Esophagus squamous epithelium (tissue), 5 donors: ENCODE measurements around the gene ALDH1A2. TPM values are rescaled to one million over a fixed set of nuclear protein-coding genes. Genes with fewer than 3 reads are reported as not detected.

Experiments
- DNase-seq: peaks from one replicate; lab custom pipeline; 2025; lab: John Stamatoyannopoulos, UW
- H3K27ac ChIP-seq, 4 donors: fragments of 200-600 bp; sonication (generic); one replicate each; pipeline ENCODE4 v1.5.1; 2016 to 2019; ENCODE audit warnings: mild to moderate bottlenecking in 1 of 4
- H3K27me3 ChIP-seq, 4 donors: fragments of 200-600 bp; sonication (generic); 1 replicate in 3 of 4; 2 replicates in 1 of 4; pipeline versions ENCODE4 v1.5.1 to v1.6.0; 2017 to 2021; ENCODE audit warnings: antibody characterized with exemption in 1 of 4
- H3K36me3 ChIP-seq, 3 donors: fragments of 200-600 bp; sonication (generic); one replicate each; pipeline ENCODE4 v1.5.1; 2016 to 2019
- H3K4me1 ChIP-seq, 3 donors: fragments of 200-600 bp; sonication (generic); one replicate each; pipeline ENCODE4 v1.5.1; 2017 to 2019
- H3K4me3 ChIP-seq, 4 donors: fragments of 200-600 bp; sonication (generic); 1 replicate in 3 of 4; 2 replicates in 1 of 4; pipeline ENCODE4 v1.5.1; 2016 to 2019; ENCODE audit warnings: mild to moderate bottlenecking in 2 of 4, moderate library complexity in 1 of 4
- H3K9me3 ChIP-seq, 3 donors: fragments of 200-600 bp; sonication (generic); one replicate each; pipeline ENCODE4 v1.5.1; 2016 to 2019
- POLR2A ChIP-seq, 4 donors: fragments of 450-650 bp; IDR thresholded peaks; one replicate each; pipeline ENCODE4 v1.6.1; 2017; ENCODE audit warnings: antibody characterized with exemption in 4 of 4, mild to moderate bottlenecking in 4 of 4, moderate library complexity in 3 of 4
- WGBS, 2 donors: methylation state at CpG; one replicate each; pipeline ENCODE4 v1.1.5; 2018; 5-methylcytosine and 5-hydroxymethylcytosine counted together
- intact Hi-C: fragments of 100-400 bp; cut with DNase I; formaldehyde crosslinking; loops from one replicate; pipeline ENCODE4 v1.15.0; 2022
- total RNA-seq, 4 donors: library from RNA; depleted of rRNA; stranded (reverse); fragments of >200 nt; gene quantifications; one replicate each; pipeline ENCODE4 v1.1.0, GENCODE V29; 2016
- TF ChIP-seq, protein P1 (sequence below), 6 experiments: fragments of 450-650 bp in 4 of 6; fragments of 200-600 bp in 2 of 6; sonication (generic) in 2 of 6; IDR thresholded peaks; one replicate each; pipeline ENCODE4 v1.5.1; 2016 to 2019; ENCODE audit warnings: antibody characterized with exemption in 6 of 6, mild to moderate bottlenecking in 4 of 6, moderate library complexity in 4 of 6
- donor health status: DM: yes; HTN: yes; CAD: no.

ALDH1A2 gene
- total RNA-seq, 4 donors from 2014 or later: 0.19 to 3.4 (median 0.55) TPM

- TF ChIP-seq POLR2A (IDR thresholded peaks at IDR 0.05): no peak
- TF ChIP-seq, protein P1, sequence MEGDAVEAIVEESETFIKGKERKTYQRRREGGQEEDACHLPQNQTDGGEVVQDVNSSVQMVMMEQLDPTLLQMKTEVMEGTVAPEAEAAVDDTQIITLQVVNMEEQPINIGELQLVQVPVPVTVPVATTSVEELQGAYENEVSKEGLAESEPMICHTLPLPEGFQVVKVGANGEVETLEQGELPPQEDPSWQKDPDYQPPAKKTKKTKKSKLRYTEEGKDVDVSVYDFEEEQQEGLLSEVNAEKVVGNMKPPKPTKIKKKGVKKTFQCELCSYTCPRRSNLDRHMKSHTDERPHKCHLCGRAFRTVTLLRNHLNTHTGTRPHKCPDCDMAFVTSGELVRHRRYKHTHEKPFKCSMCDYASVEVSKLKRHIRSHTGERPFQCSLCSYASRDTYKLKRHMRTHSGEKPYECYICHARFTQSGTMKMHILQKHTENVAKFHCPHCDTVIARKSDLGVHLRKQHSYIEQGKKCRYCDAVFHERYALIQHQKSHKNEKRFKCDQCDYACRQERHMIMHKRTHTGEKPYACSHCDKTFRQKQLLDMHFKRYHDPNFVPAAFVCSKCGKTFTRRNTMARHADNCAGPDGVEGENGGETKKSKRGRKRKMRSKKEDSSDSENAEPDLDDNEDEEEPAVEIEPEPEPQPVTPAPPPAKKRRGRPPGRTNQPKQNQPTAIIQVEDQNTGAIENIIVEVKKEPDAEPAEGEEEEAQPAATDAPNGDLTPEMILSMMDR (IDR thresholded peaks at IDR 0.05): no peak
- no peak overlapping the region for H3K4me3 ChIP-seq
- peaks cover 0 to 42% (median 30%) of the 10 kb centered on the region in 3 donors for H3K9me3 ChIP-seq
- no peaks in the 10 kb centered on the region for H3K4me1 ChIP-seq
- H3K27me3 ChIP-seq: no peaks in the 10 kb centered on the region
- H3K36me3 ChIP-seq: no peaks in the 10 kb centered on the region
- intact Hi-C loops: no loop called here
- 93% methylated on average over 1 of the region's 1 CpG for WGBS, 2 donors
- H3K27ac ChIP-seq: no peak overlapping the region
- no peak for DNase-seq
Measured at GRCh38 chr15:58026051-58026450, 39.5 kb downstream of the ALDH1A2 start.

DNA sequence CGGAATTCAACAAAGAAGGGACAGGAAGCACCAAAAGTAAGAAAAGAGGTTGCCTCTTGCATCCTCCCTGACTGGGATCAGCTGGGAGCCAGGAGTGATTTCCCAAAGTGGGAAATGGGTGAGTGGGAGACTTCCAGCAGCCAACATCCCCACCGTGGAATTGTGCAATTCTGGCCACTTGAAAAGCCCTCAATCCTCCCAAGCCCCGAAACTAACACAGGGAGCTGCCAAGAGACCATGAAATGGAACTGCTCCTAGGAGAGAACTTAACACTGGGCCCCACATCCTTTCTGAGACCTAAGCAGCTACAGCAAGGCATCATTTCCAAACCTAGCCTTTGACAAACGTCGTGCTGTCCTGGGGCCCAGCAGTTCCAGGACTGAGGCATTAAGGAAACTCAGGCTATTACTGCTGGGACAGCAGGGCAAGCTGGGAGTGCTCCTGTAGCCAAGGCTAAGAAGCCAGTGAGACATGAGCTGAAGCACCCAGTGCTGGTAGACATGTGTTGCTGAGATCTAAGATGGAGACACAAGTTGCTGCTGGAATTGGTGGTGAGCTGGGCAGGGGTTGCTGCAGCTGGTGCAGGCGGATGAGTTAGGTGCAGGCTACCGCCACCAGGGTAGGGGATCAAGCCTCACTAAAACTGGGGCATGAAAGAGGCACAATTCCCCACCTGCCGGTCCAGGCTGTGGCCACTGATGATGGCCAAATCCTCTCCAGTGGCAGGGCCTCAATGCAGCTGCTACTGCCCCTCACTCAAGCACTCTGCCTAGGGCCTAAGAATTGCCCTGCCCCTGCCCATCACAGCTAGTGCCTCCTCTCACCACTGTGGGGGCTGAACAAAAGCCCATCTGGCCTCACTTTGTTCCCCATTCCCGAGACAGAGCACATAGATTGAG, 43.9 kb downstream of the ALDH1A2 start:
- WGBS, 2 donors: 80 to 83% methylated on average over 5 to 6 of the region's 9 CpGs
- DNase-seq: no peak
- H3K4me1 ChIP-seq: no peaks in the 10 kb centered on the region
- H3K27me3 ChIP-seq: no peaks in the 10 kb centered on the region
- H3K36me3 ChIP-seq: no peaks in the 10 kb centered on the region
- H3K9me3 ChIP-seq: peaks cover 0 to 23% (median 18%) of the 10 kb centered on the region in 3 donors
- TF ChIP-seq, protein P1 (IDR thresholded peaks at IDR 0.05): no peak
- TF ChIP-seq POLR2A (IDR thresholded peaks at IDR 0.05): no peak
- intact Hi-C loops: no loop called here
- H3K27ac ChIP-seq: no peak overlapping the region
- H3K4me3 ChIP-seq: no peak overlapping the region

- no peak for DNase-seq
- intact Hi-C loops: no loop called here
- no peak overlapping the region for H3K27ac ChIP-seq
- H3K9me3 ChIP-seq: peaks cover 0 to 9% (median 4%) of the 10 kb centered on the region in 3 donors
- no peaks in the 10 kb centered on the region for H3K27me3 ChIP-seq
- no peak overlapping the region for H3K4me3 ChIP-seq
- H3K4me1 ChIP-seq: no peaks in the 10 kb centered on the region
- TF ChIP-seq, protein P1 (IDR thresholded peaks at IDR 0.05): no peak
- TF ChIP-seq POLR2A (IDR thresholded peaks at IDR 0.05): no peak
- WGBS, 2 donors: 53 to 59% methylated on average over 5 of the region's 5 CpGs
- no peaks in the 10 kb centered on the region for H3K36me3 ChIP-seq
Measured at GRCh38 chr15:58019503-58020376, 45.8 kb downstream of the ALDH1A2 start.

DNA sequence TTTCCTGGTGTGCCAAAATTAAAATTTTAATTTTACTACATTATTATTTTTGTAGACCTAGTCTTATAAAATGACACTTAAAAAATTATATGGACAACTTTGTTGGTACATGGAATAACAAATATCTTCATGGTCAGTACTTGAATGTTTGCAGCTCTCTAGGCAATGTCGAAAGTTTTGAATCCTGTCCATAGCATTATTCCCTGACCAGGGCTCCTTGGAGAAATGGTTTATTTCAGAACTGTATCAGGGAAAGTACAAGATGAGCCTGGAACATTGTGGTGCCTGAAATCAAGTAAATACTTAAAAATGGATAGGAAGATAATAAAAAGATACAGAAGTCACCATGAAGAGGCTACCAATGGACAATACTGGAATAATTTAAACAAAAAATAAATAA, 47.6 kb downstream of the ALDH1A2 start:
- Histone ChIP-seq H3K27me3 (peaks cover 0 to 11% (median 0%) of the 10 kb centered on the region in 4 donors), H3K27ac (no peak overlapping the region), H3K4me3 (no peak overlapping the region), H3K36me3 (no peaks in the 10 kb centered on the region), H3K9me3 (no peaks in the 10 kb centered on the region), H3K4me1 (no peaks in the 10 kb centered on the region)
- intact Hi-C loops: no loop called here
- 73 to 88% methylated on average over 1 of the region's 1 CpG for WGBS, 2 donors
- DNase-seq: no peak
- TF ChIP-seq POLR2A (IDR thresholded peaks at IDR 0.05): no peak
- TF ChIP-seq, protein P1 (IDR thresholded peaks at IDR 0.05): no peak
